GM23338 (cell line): Measurements from ENCODE around the gene FASTK. TPM values are rescaled to one million over a fixed set of nuclear protein-coding genes. Genes with fewer than 3 reads are reported as not detected.

Source experiments
- ATAC-seq: fragments of 200-7000 bp; cut with Tn5 transposase; 3 replicates; pipeline ENCODE4 v1.9.1; 2020
- DNase-seq: peaks from one replicate; pipeline ENCODE4 v3.0.0-alpha.2; 2015; ENCODE audit warnings: low spot score
- H2AFZ ChIP-seq: fragments of 200-600 bp; sonication (generic); 2 replicates; pipeline ENCODE4 v1.8.0; 2016; ENCODE audit warnings: antibody characterized with exemption, mild to moderate bottlenecking, moderate library complexity
- H3F3A ChIP-seq: fragments of 200-600 bp; sonication (generic); replicated peaks from 2 replicates; pipeline ENCODE4 v1.8.0; 2017; ENCODE audit warnings: antibody characterized with exemption, mixed run types, low read depth
- H3K27ac ChIP-seq: fragments of 200-600 bp; sonication (generic); 2 replicates; pipeline ENCODE4 v1.6.1; 2016; ENCODE audit warnings: low read depth
- H3K27me3 ChIP-seq: fragments of 200-600 bp; sonication (generic); 2 replicates; pipeline ENCODE4 v1.8.0; 2016; ENCODE audit warnings: mild to moderate bottlenecking, mixed run types, moderate library complexity; ENCODE audit not compliant: insufficient read depth
- H3K36me3 ChIP-seq: fragments of 200-600 bp; sonication (generic); 2 replicates; pipeline ENCODE4 v1.8.0; 2016; ENCODE audit warnings: mild to moderate bottlenecking; ENCODE audit not compliant: insufficient read depth
- H3K4me1 ChIP-seq: fragments of 200-600 bp; sonication (generic); 2 replicates; pipeline ENCODE4 v1.8.0; 2016; ENCODE audit warnings: mild to moderate bottlenecking, moderate library complexity; ENCODE audit not compliant: insufficient read depth
- H3K4me2 ChIP-seq: fragments of 200-600 bp; sonication (generic); 2 replicates; pipeline ENCODE4 v1.7.1; 2017; ENCODE audit warnings: mixed run types
- H3K4me3 ChIP-seq: fragments of 200-600 bp; sonication (generic); 2 replicates; pipeline ENCODE4 v1.6.1; 2016; ENCODE audit warnings: mixed run types
- H3K79me2 ChIP-seq: fragments of 200-600 bp; sonication (generic); replicated peaks from 2 replicates; pipeline ENCODE4 v1.8.0; 2017; ENCODE audit warnings: mild to moderate bottlenecking; ENCODE audit not compliant: insufficient read depth
- H3K9me2 ChIP-seq: fragments of 200-600 bp; sonication (generic); 2 replicates; pipeline ENCODE4 v1.8.0; 2017; ENCODE audit not compliant: insufficient read depth
- H4K20me1 ChIP-seq: fragments of 200-600 bp; sonication (generic); replicated peaks from 2 replicates; pipeline ENCODE4 v1.8.0; 2017; ENCODE audit warnings: mild to moderate bottlenecking; ENCODE audit not compliant: insufficient read depth
- H3K27ac Mint-ChIP-seq: 2 replicates; pipeline ENCODE4 v1.8.0; 2020; ENCODE audit warnings: inconsistent platforms, mild to moderate bottlenecking, moderate library complexity, mixed read lengths
- H3K27me3 Mint-ChIP-seq: 3 replicates; pipeline ENCODE4 v1.8.0; 2022; ENCODE audit warnings: low read depth, mild to moderate bottlenecking, moderate library complexity, mixed read lengths, inconsistent platforms; ENCODE audit not compliant: insufficient read depth, poor library complexity
- H3K36me3 Mint-ChIP-seq: 3 replicates; pipeline ENCODE4 v1.8.0; 2021; ENCODE audit warnings: low read depth, mild to moderate bottlenecking, inconsistent platforms, moderate library complexity, mixed read lengths
- H3K4me1 Mint-ChIP-seq: 3 replicates; pipeline ENCODE4 v1.8.0; 2020; ENCODE audit warnings: mild to moderate bottlenecking, inconsistent platforms, mixed read lengths
- H3K4me3 Mint-ChIP-seq: 3 replicates; pipeline ENCODE4 v1.8.0; 2021; ENCODE audit warnings: moderate library complexity, mild to moderate bottlenecking, inconsistent platforms, mixed read lengths
- H3K9me3 Mint-ChIP-seq: 3 replicates; pipeline ENCODE4 v1.8.0; 2020; ENCODE audit warnings: moderate library complexity, mild to moderate bottlenecking, inconsistent platforms, mixed read lengths
- CREB1 ChIP-seq: fragments of 250-450 bp; sonication (Bioruptor Pico); IDR thresholded peaks from 2 replicates; pipeline ENCODE4 v1.5.0; 2020; ENCODE audit warnings: low read depth, mild to moderate bottlenecking, moderate library complexity
- CTCF ChIP-seq, 2 experiments: fragments of 200-600 bp in 1 of 2; sonication (generic) in 1 of 2; conservative IDR thresholded peaks; 2 replicates each; pipeline versions ENCODE4 v1.5.1 to v1.6.1; 2016 to 2017; ENCODE audit warnings: antibody characterized with exemption in 2 of 2, low read depth in 2 of 2, mild to moderate bottlenecking in 2 of 2, moderate library complexity in 1 of 2
- NANOG ChIP-seq: IDR thresholded peaks from 2 replicates; pipeline ENCODE4 v1.6.1; 2016; ENCODE audit warnings: antibody characterized with exemption, borderline replicate concordance
- REST ChIP-seq: IDR thresholded peaks from one replicate; pipeline ENCODE4 v1.6.1; 2018; ENCODE audit warnings: antibody characterized with exemption; ENCODE audit not compliant: unreplicated experiment
- ZNF462 ChIP-seq: fragments of 250-450 bp; sonication (Bioruptor Pico); IDR thresholded peaks from 2 replicates; pipeline ENCODE4 v1.5.0; 2020; ENCODE audit warnings: mild to moderate bottlenecking, moderate library complexity
- polyA plus RNA-seq: library from polyadenylated mRNA; unstranded; fragments of >200 nt; fragmentation: Nextera tagmentation; extraction: Ambion mirVana; gene quantifications from 2 replicates; pipeline ENCODE4 v1.2.1, GENCODE V29; 2016
- total RNA-seq: library from RNA; depleted of rRNA; stranded (reverse); fragments of >200 nt; shearing (Covaris generic); gene quantifications from 2 replicates; pipeline ENCODE4 v1.2.3, GENCODE V29; 2014
- TF ChIP-seq, protein P1 (sequence below): IDR thresholded peaks from 2 replicates; pipeline ENCODE4 v1.6.1; 2016; ENCODE audit warnings: antibody characterized with exemption

The FASTK gene
- total and polyA plus RNA-seq, 2 experiments from 2014 or later: 37.4 to 57.4 TPM

DNA sequence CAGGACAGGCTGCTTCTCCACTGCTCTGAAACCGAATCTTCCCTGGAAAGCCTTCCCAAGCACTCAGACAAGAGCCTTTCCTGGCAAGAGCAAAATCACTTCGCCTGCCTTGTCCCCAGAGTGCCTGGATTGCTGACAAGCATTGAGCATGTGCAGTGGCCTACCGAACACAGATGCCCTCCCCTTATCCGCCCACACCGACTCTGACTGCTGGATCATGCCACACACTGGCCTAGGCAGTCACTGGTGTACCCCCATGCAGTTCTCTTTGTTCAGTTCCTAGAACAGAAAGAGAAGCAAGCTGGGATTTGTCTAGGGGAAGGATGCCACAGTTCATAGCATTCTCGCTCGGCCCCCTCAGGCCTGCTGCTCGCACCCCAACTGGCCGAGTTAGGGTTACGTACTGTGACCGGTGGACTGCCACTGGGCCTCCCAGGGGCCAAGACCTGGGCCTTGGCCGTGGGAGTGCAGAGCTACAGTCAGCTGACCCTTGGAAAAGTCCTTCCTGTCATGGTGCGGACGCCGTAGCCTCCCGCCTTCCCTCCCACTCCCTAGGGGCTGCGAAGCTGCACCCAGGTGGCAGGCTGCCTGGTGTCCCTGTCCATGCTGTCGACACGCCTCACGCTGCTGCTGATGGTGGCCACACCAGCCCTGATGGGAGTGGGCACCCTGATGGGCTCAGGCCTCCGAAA, 45.4 kb downstream of the FASTK start (continued):
- TF ChIP-seq REST: no peak

- no peak for ATAC-seq
- Mint-ChIP-seq H3K27ac (no peak overlapping the region), H3K27me3 (peaks cover 8% of the 10 kb centered on the region), H3K4me3 (no peak overlapping the region), H3K4me1 (peaks cover 2% of the 10 kb centered on the region; the same call in 1 of the 3 replicates), H3K36me3 (0 out of 3 replicates have a peak, but pooled peaks cover 6% of the 10 kb centered on the region), H3K9me3 (no peaks in the 10 kb centered on the region)
- Histone ChIP-seq H3K4me3 (no peak overlapping the region), H3F3A (no peaks in the 10 kb centered on the region), H3K4me2 (no peak overlapping the region), H4K20me1 (no peaks in the 10 kb centered on the region; the same call in 1 of the 2 replicates), H3K27me3 (no peaks in the 10 kb centered on the region), H2AFZ (no peak overlapping the region), H3K79me2 (peaks cover 5% of the 10 kb centered on the region; the same call in 1 of the 2 replicates), H3K4me1 (no peaks in the 10 kb centered on the region), H3K9me2 (no peaks in the 10 kb centered on the region), H3K27ac (no peak overlapping the region), H3K36me3 (no peaks in the 10 kb centered on the region)
- no peak for TF ChIP-seq CREB1 (CRISPR knock-in tag)
- no peak for TF ChIP-seq NANOG
- no peak for TF ChIP-seq CTCF (conservative IDR thresholded peaks at IDR 0.05; ENCODE audit: low read depth in 2 of 2)
- TF ChIP-seq ZNF462 (CRISPR knock-in tag): no peak
- TF ChIP-seq, protein P1, sequence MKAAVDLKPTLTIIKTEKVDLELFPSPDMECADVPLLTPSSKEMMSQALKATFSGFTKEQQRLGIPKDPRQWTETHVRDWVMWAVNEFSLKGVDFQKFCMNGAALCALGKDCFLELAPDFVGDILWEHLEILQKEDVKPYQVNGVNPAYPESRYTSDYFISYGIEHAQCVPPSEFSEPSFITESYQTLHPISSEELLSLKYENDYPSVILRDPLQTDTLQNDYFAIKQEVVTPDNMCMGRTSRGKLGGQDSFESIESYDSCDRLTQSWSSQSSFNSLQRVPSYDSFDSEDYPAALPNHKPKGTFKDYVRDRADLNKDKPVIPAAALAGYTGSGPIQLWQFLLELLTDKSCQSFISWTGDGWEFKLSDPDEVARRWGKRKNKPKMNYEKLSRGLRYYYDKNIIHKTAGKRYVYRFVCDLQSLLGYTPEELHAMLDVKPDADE: no peak
- no peak for DNase-seq
Measured at GRCh38 chr7:151034312-151035025, 46.1 kb downstream of the FASTK start.
